Smooth muscle cell of bladder (primary cell): Measurements from ENCODE around the gene FBRS. TPM values are rescaled to one million over a fixed set of nuclear protein-coding genes. Genes with fewer than 3 reads are reported as not detected.

Experiments used
- total RNA-seq: library from RNA; depleted of rRNA; stranded (reverse); fragments of >200 nt; gene quantifications from 2 replicates; pipeline ENCODE4 v1.2.3, GENCODE V29; 2014

The FBRS gene
- total RNA-seq, result 12.7 and 15.3 TPM in 2 replicates

DNA sequence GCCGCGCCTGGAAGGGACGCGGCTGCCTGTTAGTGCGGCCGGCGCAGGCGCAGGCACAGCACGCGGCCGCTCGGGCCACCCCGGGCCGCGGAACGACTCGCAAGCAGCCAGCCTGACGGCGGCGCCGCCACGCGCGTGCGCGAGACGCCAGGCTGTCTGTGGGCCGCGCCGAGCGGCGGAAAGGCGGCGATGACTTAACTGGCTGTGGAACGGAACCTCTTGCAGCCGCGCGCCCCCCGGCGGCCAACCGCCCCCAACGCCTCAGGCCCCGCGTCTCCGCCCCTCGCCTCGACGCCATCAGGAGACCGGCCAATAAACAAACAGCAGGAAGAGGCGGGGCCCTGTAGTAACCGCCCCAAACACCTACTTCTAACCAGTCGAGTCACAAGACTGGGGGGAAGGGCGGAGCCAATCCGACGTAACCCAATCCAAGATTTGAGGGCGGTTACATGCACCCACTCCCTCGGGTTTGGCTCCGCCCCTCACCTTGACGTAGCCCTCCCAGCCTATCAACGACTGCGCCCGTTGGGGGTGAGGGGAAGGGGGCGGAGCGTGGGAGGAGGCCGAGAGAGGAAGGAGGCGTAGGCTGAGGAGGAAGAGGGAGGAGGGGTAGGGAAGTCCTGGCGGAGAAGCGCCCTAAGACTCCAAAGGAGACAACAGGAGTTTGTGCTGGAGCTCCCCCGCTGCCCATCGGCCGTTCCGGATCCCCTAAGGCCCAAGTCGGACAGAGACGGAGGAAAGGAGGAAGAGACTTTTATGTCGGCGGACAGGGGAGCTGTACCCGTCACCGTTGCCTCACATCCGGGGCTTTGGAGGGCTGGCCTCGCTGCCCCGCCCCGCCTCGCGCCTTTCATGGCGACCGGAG lies at the start of gene FBRS:
TSS of gene FBRS (plus strand) at position 566 of the 865 bp plus-strand sequence. CDS start 1,088 bp downstream, outside the sequence.

DNA sequence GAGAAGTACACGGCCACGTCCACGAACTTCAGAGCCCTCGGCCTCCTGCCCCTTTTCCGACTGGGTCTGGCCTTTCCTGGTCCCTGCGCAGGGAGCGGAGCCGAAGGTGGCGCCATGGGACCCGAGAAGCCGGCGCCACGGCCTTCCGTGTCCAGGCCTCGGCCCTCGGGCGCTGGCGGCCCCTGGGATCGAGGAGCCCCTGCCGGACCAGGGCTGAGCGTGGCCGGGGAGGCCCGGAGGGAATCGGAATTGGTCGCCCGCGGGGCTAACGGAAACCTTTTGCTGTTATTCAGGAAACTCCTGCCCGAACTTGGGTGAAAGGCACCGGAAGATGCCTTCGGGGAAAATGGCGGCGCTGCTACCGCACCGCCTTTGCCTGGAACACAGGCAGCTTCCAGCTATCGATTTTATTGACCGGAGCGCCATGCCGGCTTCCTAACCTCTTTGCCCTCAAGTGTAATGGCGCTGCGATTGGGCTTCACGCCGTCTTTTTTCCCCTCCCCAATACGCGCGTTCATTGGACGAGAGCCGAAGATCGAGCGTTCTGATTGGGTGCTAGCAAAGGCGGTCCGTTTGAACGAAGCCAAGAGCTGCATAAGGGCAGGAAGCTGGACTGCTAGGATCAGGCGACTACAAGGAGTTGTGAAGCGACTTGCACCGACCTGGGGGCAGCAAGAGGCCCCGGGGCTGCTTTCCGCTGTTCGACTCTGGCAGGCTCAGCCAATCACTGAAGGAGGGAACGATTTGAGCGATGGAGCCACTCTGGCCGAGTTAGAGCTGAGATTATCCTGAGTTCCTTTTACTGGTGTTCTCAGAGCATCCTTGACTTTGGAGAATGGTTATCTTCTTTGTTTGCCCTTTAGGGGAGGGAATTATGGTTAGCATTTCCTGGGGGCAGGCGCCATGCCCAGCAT lies 48.0 kb upstream of the FBRS start, which contains the start of gene ZNF689:
TSS of gene ZNF689 (minus strand) at position 464 of the 914 bp plus-strand sequence. CDS start at position 116, 348 bp downstream.

DNA sequence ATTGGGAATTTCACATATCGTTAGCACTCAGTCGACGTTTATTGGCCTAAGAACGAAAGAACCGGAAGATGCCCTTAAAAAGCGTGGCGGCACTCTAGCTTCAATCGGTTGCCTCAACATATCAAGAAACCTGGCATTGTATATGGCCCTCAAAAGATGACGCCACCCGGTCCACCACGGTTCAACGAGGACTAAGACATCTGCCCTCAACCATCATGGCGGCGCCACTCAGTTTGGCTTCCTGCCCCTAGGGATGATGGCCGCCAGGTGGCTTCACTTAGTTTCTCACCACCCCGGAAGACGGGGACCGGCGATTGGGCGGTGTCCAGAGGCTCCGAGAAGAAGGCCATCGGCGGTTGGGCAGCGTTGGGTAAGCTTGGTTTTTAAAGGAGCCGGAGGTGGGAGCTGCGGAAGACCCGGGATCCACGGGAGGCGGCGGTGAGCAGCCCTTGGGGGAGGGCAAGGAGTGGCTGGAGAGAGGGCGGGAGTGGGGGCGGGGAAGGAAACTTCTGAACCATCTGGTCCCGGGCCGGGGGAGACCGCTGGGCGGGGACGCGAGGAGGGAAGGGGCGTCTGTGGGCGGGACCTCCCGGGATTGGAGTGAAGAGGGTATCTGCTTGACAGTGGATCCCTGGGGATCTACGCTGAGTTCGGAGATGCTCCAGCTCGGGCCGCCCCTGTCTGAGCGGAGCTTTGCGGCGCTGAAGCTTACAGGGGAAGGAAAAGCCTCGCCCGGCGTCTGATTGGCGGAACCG lies 7.7 kb upstream of the FBRS start, which contains the start of gene PRR14:
TSS of gene PRR14 (plus strand) at position 592 of the 755 bp plus-strand sequence. CDS start 686 bp downstream, outside the sequence.

DNA sequence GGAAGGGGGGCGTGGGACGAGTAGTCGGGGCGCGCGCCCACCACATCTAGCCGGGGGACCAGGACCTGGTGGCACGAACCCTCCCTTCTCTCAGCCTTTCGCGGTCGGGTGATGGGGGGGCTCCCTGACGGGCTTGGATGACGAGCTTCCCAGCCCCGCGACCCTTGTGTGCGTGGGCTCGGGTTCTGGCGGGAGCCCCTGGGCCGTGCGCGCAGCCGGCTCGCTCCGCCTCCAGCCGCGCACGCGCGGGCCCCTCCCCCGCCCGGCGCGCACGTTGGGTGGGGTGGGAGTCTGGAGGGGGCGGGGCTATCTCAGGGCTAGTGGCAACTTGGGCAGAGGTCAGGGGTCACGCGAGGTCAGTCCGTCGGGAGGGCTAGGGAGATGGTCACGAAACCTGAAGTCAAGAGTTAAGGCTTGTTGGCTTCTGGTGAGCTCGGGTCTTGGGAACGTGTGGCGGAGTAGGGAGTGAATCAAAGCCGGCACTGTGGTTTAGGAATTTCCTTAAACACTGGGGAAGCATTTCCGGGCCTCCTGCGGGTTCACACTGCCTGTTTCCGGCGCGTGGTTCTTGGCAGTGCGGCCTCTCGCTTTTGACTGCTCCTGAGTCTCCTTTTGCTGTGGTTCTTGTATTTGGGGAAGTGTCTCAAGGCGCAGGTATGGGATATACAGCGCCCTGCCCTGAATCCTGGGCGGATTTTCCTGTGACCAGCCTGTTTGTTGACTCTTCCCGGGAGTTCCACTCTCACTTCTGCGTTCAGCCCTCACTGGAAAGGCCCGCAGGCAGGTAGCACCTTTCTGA lies 40.8 kb downstream of the FBRS start, which contains the start of gene SRCAP:
TSS of gene SRCAP (plus strand) at position 356 of the 799 bp plus-strand sequence. CDS start 1,654 bp downstream, outside the sequence.

Other genes with a start within 250 kb of the FBRS start
- gene DCTPP1, start 228.4 kb upstream of the FBRS start, total RNA-seq, result 5.5 and 6.9 TPM in 2 replicates
- 11.1 and 13.7 TPM in 2 replicates for gene SEPHS2, start 212.6 kb upstream of the FBRS start, total RNA-seq
- gene ITGAL, start 185.7 kb upstream of the FBRS start, total RNA-seq, result not detected in 2 replicates
- gene ZNF768, start 131.9 kb upstream of the FBRS start, total RNA-seq, result 9.5 and 12.8 TPM in 2 replicates
- 6.7 and 8.4 TPM in 2 replicates for gene ZNF747, start 123.6 kb upstream of the FBRS start, total RNA-seq
- gene ZNF764, start 100.1 kb upstream of the FBRS start, total RNA-seq, result 2.1 and 2.8 TPM in 2 replicates
- gene ZNF688, start 86.7 kb upstream of the FBRS start, total RNA-seq, result 12.1 and 12.9 TPM in 2 replicates
- gene ZNF785, start 72.7 kb upstream of the FBRS start, total RNA-seq, result 7.9 and 8.4 TPM in 2 replicates
- 3.8 and 4.4 TPM in 2 replicates for gene ZNF689, start 48.0 kb upstream of the FBRS start, total RNA-seq
- 3.4 and 3.8 TPM in 2 replicates for gene PRR14, start 7.5 kb upstream of the FBRS start, total RNA-seq
- gene SRCAP, start 40.7 kb downstream of the FBRS start, total RNA-seq, result 9.8 and 20.4 TPM in 2 replicates
- gene PHKG2, start 90.0 kb downstream of the FBRS start, total RNA-seq, result 16.5 and 16.9 TPM in 2 replicates
- 1.8 and 2.4 TPM in 2 replicates for gene CFAP119, start 103.6 kb downstream of the FBRS start, total RNA-seq
- gene RNF40, start 103.9 kb downstream of the FBRS start, total RNA-seq, result 53.8 and 63.1 TPM in 2 replicates
- 6.4 and 8.5 TPM in 2 replicates for gene ZNF629, start 128.8 kb downstream of the FBRS start, total RNA-seq
- gene BCL7C, start 235.6 kb downstream of the FBRS start, total RNA-seq, result 28.9 and 29.9 TPM in 2 replicates
- gene CTF1, start 238.2 kb downstream of the FBRS start, total RNA-seq, result 1.6 and 1.7 TPM in 2 replicates